GM12872 (cell line): ENCODE measurements around the gene TBCC.

Experiments
- TF ChIP-seq, protein P1 (sequence below): IDR thresholded peaks from 3 replicates; pipeline ENCODE4 v1.5.1; 2011; ENCODE audit warnings: low read depth, mild to moderate bottlenecking, low read length, moderate library complexity; ENCODE audit not compliant: insufficient read depth

Gene TBCC

DNA sequence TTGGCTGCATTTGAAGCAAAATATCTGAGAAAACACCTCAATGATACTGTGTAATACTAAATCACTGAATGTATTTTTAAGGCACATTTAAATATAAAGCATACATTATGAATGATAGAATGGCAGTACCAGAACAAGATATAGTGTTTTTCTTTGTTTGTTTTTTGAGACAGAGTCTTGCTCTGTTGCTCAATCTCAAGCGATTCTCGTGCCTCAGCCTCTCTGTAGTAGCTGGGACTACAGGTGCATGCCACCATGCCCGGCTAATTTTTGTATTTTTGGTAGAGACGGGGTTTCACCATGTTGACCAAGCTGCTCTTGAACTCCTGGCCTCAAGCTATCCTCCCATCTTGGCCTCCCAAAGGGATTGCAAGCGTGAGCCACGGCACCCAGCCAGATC, 33.6 kb upstream of the TBCC start:
- TF ChIP-seq, protein P1, sequence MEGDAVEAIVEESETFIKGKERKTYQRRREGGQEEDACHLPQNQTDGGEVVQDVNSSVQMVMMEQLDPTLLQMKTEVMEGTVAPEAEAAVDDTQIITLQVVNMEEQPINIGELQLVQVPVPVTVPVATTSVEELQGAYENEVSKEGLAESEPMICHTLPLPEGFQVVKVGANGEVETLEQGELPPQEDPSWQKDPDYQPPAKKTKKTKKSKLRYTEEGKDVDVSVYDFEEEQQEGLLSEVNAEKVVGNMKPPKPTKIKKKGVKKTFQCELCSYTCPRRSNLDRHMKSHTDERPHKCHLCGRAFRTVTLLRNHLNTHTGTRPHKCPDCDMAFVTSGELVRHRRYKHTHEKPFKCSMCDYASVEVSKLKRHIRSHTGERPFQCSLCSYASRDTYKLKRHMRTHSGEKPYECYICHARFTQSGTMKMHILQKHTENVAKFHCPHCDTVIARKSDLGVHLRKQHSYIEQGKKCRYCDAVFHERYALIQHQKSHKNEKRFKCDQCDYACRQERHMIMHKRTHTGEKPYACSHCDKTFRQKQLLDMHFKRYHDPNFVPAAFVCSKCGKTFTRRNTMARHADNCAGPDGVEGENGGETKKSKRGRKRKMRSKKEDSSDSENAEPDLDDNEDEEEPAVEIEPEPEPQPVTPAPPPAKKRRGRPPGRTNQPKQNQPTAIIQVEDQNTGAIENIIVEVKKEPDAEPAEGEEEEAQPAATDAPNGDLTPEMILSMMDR = no peak

DNA sequence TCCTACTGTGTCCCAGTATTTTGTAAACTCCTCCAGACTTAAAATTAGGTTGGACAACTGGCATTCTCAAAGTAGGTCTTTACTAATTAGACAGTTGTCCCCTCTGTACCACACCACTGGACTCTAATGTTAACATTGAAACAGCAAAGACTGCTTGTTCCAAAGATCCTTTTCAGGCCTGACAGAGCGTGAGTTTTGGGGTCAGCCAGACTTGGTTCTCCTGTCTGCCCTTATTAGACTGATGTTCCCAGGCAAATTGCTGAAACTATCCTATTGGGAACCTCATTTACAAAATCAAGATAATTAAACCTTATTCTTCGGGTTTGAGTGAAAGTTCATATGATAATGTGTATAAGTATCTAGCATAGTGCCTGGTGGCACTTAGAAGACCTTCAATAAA, 32.2 kb upstream of the TBCC start:
- TF ChIP-seq, protein P1 = no peak

DNA sequence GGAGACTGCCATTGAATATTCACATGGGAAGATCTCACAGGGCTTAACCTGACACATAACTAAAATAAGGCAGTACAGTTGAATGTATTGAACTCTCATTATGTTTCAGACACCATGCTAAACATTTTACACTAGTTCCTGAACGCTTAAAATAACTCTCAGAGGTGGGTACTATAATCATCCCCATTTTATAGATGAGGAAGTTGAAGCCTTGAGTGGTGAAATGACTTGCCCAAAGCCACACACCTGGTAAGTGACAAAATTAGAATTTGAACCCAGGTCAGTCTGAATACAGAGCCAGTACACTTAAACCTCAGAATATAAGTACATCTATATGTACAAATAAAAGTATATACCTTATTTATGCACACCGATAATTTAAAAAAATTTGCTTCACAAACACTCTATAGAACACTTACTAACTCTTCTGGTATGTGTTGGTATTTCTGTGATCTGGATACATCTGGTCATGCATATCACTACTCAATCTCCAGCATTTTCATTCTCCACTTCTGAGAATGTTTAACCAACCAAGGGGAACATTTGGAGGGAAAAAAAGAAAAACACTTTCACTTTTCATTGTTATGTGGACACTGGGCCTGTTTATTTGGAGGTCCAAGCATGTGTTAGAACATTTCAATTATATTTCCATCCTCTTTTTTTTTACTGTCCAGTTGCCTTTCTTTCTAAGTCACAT, 31.4 kb upstream of the TBCC start:
- TF ChIP-seq, protein P1 = no peak

DNA sequence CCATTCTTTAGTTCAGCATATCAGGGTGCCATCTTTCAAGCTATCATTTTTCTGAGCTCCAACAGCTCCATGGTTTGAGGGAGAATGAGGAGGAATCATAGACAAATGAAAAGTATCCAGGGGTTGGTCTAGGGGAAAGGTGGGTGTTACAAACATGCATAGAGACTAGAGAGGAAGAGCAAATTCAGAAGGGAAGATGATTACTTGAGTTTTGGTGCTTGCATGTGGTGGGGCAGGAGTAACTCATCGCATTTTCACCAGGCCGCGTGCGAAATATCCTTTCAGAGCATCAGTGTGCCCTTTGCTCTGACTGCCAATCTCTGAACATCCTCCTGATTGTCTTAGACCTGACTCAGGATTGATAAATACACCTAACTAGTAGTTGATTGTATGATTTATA, 28.3 kb upstream of the TBCC start:
- TF ChIP-seq, protein P1 = no peak

DNA sequence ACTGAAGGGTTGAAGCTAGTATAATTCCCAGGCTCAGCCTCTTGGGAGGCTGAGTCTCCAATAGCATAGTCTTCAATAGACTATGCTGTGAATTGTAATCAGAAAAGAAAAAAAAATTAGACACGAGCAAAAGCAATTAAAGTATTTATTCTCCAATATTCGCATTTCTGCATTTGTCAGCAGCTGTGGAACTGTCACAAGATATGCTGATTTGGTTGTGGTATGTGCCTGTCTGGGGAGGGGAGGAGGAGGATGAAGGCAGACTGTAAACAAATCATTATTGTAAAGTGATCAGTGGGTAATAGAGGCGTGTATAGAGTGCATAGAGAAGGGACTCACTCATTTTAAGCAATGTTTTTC, 25.8 kb upstream of the TBCC start:
- TF ChIP-seq, protein P1 = no peak

DNA sequence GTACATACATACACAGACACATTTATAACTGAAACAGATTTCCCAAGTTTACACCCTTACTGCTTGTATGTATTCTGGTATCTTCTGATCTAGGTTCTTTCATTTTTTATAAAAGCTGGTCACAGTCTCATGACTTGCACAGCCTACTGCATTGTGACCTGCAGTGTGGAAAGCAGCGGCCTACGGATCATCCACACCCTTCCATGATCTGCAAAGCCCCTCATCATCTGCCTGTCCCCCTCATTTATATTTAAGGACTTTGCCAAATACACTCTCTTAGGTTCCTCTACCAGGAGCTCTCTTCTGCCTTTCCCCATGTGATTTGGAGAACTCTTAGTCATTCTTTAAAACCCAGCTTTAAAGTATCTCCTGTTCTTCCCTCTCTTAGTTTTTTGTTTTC, 23.9 kb upstream of the TBCC start:
- TF ChIP-seq, protein P1 = no peak

DNA sequence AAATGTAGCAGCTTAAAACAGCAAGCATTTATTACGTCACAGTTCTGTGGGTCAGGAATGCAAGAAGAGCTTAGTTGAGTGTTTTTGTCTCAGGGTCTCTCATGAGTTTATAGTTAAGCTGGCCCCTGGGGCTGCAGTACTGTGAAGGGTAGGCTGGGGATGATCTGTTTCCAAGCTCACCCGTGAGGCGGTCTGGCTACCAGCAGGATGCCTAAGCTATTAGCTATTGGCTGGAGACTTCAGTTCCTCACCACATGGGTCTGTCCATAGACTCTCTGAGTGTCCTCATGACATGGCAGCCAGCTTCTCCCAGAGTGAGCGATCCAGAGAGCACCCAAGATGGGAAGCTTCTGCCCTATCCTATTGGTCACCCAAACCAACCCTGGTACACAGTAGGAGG, 23.1 kb upstream of the TBCC start:
- TF ChIP-seq, protein P1 = no peak
